ENCODE results near the gene CTDSP2.

DNA sequence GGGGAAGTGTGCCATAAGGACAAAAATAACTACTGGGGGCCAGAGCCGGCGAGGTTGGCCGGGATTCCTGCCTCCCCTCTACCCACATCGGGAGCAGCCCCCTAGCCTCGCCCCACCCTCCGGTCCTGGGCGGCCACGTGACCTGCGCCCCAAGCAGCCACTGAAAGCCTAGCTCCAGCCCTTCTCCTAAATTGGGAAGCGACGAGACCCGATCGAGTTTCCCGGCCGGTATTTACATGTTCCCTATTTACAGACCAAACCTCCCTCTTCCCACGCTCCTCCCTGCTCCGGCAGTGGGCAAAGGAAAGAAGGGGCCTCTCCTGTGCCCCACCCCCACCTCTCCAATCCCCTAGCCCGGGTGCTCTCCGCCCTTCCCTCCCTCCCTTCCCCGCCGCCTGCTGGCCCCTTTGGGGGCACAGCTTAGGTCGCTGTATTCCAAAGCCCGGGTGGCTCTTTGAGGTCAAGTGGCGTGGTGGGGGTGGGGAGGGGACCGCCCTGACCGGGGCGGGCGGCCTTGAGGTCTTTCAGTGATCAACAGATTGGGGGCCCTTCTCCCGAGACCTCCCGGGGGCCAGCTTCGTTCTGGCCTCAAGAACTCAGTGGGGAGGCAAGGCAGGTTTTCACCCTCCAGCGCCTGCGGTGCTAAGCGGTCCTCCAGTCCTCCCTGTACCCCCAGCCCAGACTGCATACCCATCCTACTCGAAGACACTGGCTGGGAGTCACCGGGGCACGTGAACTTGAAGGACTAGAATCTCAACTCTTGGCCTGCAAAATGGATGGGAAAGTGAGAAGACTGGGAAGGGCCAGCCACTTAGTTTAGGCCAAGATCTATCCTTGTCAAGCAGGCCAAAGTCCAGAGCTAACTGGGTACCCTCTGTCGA is 6.3 kb upstream of the CTDSP2 start:
- TF ChIP-seq RAD21 (IDR thresholded peaks at IDR 0.05; ENCODE audit: low read depth) (no peak), YY1 (IDR thresholded peaks at IDR 0.05; ENCODE audit: low read depth) (no peak), CREB1 (IDR thresholded peaks at IDR 0.05; ENCODE audit: low read depth) (no peak), TCF12 (IDR thresholded peaks at IDR 0.05; ENCODE audit: low read depth) (no peak), EP300 (IDR thresholded peaks at IDR 0.05; ENCODE audit: borderline replicate concordance) (no peak), NFIC (IDR thresholded peaks at IDR 0.05) (no peak)
- TF ChIP-seq, protein P1, sequence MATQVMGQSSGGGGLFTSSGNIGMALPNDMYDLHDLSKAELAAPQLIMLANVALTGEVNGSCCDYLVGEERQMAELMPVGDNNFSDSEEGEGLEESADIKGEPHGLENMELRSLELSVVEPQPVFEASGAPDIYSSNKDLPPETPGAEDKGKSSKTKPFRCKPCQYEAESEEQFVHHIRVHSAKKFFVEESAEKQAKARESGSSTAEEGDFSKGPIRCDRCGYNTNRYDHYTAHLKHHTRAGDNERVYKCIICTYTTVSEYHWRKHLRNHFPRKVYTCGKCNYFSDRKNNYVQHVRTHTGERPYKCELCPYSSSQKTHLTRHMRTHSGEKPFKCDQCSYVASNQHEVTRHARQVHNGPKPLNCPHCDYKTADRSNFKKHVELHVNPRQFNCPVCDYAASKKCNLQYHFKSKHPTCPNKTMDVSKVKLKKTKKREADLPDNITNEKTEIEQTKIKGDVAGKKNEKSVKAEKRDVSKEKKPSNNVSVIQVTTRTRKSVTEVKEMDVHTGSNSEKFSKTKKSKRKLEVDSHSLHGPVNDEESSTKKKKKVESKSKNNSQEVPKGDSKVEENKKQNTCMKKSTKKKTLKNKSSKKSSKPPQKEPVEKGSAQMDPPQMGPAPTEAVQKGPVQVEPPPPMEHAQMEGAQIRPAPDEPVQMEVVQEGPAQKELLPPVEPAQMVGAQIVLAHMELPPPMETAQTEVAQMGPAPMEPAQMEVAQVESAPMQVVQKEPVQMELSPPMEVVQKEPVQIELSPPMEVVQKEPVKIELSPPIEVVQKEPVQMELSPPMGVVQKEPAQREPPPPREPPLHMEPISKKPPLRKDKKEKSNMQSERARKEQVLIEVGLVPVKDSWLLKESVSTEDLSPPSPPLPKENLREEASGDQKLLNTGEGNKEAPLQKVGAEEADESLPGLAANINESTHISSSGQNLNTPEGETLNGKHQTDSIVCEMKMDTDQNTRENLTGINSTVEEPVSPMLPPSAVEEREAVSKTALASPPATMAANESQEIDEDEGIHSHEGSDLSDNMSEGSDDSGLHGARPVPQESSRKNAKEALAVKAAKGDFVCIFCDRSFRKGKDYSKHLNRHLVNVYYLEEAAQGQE (IDR thresholded peaks at IDR 0.05; ENCODE audit: low read depth) = peak; percentile 49

Data from Ishikawa (cell line).